ENCODE measurements around the gene HOXC5. TPM values are rescaled to one million over a fixed set of nuclear protein-coding genes. Genes with fewer than 3 reads are reported as not detected.

HOXC5 gene
- total RNA-seq, 1 donor from 2014 or later = not detected

DNA sequence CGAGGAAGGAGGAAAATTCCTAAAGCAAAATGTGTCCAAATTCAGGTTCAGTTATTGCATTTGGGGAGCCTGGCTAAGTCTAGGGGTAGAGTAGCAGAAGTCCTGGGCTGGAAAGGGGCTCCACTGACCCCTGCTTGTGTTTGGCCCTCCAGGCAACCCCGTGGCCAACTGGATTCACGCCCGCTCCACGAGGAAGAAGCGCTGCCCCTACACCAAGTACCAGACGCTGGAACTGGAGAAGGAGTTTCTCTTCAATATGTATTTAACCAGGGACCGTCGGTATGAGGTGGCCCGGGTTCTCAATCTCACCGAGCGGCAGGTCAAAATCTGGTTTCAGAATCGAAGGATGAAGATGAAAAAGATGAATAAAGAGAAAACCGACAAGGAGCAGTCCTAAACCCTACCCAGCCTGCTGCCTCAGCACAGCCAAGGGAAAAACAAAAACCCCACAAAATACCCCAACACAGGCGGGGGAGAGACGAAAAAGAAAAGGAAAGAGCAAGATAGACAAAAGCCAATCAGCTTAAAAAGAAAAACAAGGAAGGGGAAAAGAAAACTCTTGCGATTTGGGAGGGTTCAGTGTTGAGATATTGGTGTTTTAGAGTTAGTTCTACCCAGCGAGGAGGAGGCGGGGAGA lies 30.5 kb upstream of the HOXC5 start:
- Mint-ChIP-seq H3K27me3 (ENCODE audit: unreplicated experiment) (peaks cover 97% of the 10 kb centered on the region), H3K36me3 (ENCODE audit: unreplicated experiment) (no peaks in the 10 kb centered on the region), H3K9me3 (ENCODE audit: unreplicated experiment) (no peaks in the 10 kb centered on the region), H3K4me1 (ENCODE audit: unreplicated experiment) (peaks cover 18% of the 10 kb centered on the region), H3K27ac (ENCODE audit: unreplicated experiment) (no peak overlapping the region), H3K4me3 (ENCODE audit: unreplicated experiment) (no peak overlapping the region)
- no peak for DNase-seq (ENCODE audit: extremely low spot score, unreplicated experiment)
- TF ChIP-seq, protein P1, sequence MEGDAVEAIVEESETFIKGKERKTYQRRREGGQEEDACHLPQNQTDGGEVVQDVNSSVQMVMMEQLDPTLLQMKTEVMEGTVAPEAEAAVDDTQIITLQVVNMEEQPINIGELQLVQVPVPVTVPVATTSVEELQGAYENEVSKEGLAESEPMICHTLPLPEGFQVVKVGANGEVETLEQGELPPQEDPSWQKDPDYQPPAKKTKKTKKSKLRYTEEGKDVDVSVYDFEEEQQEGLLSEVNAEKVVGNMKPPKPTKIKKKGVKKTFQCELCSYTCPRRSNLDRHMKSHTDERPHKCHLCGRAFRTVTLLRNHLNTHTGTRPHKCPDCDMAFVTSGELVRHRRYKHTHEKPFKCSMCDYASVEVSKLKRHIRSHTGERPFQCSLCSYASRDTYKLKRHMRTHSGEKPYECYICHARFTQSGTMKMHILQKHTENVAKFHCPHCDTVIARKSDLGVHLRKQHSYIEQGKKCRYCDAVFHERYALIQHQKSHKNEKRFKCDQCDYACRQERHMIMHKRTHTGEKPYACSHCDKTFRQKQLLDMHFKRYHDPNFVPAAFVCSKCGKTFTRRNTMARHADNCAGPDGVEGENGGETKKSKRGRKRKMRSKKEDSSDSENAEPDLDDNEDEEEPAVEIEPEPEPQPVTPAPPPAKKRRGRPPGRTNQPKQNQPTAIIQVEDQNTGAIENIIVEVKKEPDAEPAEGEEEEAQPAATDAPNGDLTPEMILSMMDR (IDR thresholded peaks at IDR 0.05) = no peak

DNA sequence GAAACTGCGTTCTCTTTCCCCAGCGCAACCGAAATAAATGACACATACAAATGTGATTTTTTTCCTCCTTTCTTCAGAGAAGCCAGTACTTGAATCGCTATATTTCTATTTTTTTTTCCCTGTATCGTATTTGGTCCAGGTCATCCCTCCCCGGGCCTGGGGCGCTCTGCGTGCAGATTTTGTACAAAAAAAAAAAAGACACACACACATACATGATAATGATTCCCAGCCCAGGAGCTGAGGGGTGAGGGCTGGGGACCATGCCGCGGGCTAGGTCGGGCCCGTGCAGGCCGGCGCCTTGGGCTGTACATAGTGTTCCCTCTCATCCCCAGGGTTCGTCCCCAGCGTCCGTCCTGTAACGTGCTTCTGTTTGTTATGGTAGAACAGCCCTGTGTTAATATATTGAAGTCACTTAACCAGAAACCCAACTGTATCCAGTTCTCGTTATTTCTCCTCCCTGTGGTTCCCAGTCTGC lies 29.9 kb upstream of the HOXC5 start:
- no peaks in the 10 kb centered on the region for H3K36me3 Mint-ChIP-seq (ENCODE audit: unreplicated experiment)
- TF ChIP-seq, protein P1 (IDR thresholded peaks at IDR 0.05) = no peak
- DNase-seq (ENCODE audit: extremely low spot score, unreplicated experiment) = no peak
- peaks cover 14% of the 10 kb centered on the region for H3K4me1 Mint-ChIP-seq (ENCODE audit: unreplicated experiment)
- H3K9me3 Mint-ChIP-seq (ENCODE audit: unreplicated experiment) = no peaks in the 10 kb centered on the region
- peaks cover 97% of the 10 kb centered on the region for H3K27me3 Mint-ChIP-seq (ENCODE audit: unreplicated experiment)
- H3K27ac Mint-ChIP-seq (ENCODE audit: unreplicated experiment) = no peak overlapping the region
- no peak overlapping the region for H3K4me3 Mint-ChIP-seq (ENCODE audit: unreplicated experiment)

DNA sequence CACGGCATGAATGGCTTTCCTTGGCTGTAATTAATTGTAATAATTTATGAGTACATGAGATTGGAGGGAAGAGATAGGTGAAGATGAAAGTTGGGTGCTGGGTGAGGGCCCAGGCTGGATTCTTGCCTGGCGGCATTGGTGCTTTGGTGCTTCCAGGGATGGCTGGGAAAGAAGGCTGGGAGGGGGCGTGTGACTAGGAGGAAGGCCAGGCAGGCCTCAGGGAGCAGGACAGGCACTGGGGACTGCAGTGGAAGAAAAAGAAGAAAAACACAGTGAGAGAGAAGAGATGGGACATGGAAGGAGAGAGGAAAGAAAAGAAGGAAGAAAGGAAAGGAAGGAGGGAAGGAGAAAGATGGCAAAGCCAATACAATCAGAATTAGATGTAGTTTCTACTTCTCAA lies 29.2 kb upstream of the HOXC5 start:
- no peak overlapping the region for H3K4me3 Mint-ChIP-seq (ENCODE audit: unreplicated experiment)
- DNase-seq (ENCODE audit: extremely low spot score, unreplicated experiment) = no peak
- H3K27me3 Mint-ChIP-seq (ENCODE audit: unreplicated experiment) = peaks cover 96% of the 10 kb centered on the region

DNA sequence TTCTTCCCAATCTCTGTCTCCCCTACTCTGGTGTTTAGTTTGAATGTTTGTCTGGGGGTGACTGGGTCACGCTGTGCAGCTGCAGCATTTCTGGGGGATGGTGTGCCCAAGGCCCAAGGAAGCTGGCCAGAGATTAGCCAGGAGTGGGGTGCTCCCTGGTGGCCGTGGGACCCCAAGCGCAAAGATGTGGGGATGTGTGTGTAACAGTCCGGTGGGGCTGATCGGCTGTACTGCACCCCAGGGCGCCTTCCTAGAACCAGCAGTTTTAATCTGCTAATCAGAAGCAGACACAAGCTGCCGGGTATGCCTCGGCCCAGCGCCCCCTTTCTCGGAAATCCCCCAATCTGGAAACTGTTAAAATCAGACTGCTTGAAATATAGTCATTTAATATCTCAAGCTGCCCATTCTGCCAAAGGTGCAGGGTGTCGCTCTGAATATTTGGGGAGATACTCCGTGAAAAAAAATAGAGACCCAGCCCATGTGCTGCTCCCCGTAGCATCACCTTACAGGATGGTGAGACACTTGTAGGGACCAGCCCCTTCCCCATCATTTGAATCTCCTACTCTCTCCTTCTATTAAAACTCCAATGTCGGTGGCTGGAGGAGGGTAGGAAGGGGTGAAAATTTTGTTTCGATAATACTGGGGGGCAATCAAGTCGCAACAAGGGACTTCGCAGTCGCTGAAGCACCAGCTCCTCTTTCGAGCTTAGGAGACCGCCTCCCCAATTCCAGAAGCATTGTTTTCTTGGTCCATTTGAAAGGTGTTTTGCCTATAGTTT lies 28.6 kb upstream of the HOXC5 start:
- no peak for DNase-seq (ENCODE audit: extremely low spot score, unreplicated experiment)
- Mint-ChIP-seq H3K36me3 (ENCODE audit: unreplicated experiment) (no peaks in the 10 kb centered on the region), H3K27ac (ENCODE audit: unreplicated experiment) (no peak overlapping the region), H3K27me3 (ENCODE audit: unreplicated experiment) (peaks cover 94% of the 10 kb centered on the region), H3K4me1 (ENCODE audit: unreplicated experiment) (peaks cover 16% of the 10 kb centered on the region), H3K9me3 (ENCODE audit: unreplicated experiment) (no peaks in the 10 kb centered on the region), H3K4me3 (ENCODE audit: unreplicated experiment) (no peak overlapping the region)
- TF ChIP-seq, protein P1 (IDR thresholded peaks at IDR 0.05) = no peak

More for the DNA sequence above, 29.2 kb upstream of the HOXC5 start:
- peaks cover 14% of the 10 kb centered on the region for H3K4me1 Mint-ChIP-seq (ENCODE audit: unreplicated experiment)
- no peak overlapping the region for H3K27ac Mint-ChIP-seq (ENCODE audit: unreplicated experiment)
- TF ChIP-seq, protein P1 (IDR thresholded peaks at IDR 0.05) = no peak
- H3K9me3 Mint-ChIP-seq (ENCODE audit: unreplicated experiment) = no peaks in the 10 kb centered on the region
- no peaks in the 10 kb centered on the region for H3K36me3 Mint-ChIP-seq (ENCODE audit: unreplicated experiment)

DNA sequence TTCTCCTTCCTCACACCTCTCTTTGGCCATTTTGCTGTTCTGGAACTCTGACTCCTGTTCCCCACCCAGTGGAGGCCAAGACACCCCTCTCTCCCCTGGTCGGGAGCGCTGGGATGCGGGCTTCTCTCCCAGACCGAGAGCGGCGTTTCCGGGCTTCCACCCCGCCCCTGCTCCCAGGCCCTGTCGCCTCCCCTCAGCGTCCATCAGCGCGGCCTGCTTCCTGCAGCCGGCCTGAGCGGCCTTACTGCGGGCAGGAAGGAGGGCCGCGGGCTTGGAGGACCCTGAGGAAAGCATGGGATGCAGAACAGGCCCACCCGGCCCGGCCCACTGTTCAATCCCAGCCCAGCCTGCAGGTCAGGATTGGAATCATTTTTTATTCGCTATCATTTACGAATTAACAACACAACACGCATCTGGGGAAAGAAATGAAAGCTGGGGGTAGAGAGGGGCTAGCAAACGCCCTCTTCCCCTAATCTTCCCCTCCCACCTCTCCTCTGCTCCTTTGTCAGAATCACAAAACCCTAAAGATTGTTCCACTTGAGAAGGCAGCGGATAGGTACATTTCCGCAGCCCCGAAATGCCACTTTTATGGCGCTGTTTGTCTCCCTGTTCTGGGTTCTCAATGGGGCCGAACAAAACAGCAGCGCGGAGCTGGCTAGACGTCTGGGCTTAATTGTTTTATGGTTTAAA lies 27.9 kb upstream of the HOXC5 start:
- peaks cover 16% of the 10 kb centered on the region for H3K4me1 Mint-ChIP-seq (ENCODE audit: unreplicated experiment)
- TF ChIP-seq, protein P1 (IDR thresholded peaks at IDR 0.05) = no peak
- H3K9me3 Mint-ChIP-seq (ENCODE audit: unreplicated experiment) = no peaks in the 10 kb centered on the region
- no peak for DNase-seq (ENCODE audit: extremely low spot score, unreplicated experiment)
- peaks cover 95% of the 10 kb centered on the region for H3K27me3 Mint-ChIP-seq (ENCODE audit: unreplicated experiment)
- no peak overlapping the region for H3K27ac Mint-ChIP-seq (ENCODE audit: unreplicated experiment)
- H3K36me3 Mint-ChIP-seq (ENCODE audit: unreplicated experiment) = no peaks in the 10 kb centered on the region
- H3K4me3 Mint-ChIP-seq (ENCODE audit: unreplicated experiment) = no peak overlapping the region
